HepG2 (cell line): ENCODE results near the gene MCF2L. TPM values are rescaled to one million over a fixed set of nuclear protein-coding genes. Genes with fewer than 3 reads are reported as not detected.

ENCODE experiments used
- BCL6 ChIP-seq: IDR thresholded peaks from 2 replicates; pipeline ENCODE4 v1.6.1; 2016; ENCODE audit warnings: missing genetic modification reagents, missing compliant biosample characterization
- GABPA ChIP-seq, 2 experiments: IDR thresholded peaks; 2 replicates each; pipeline ENCODE4 v1.6.1; 2011 to 2016; ENCODE audit warnings: low read depth in 2 of 2, low read length in 1 of 2, missing biosample characterization in 1 of 2, missing genetic modification characterization in 1 of 2
- GATAD1 ChIP-seq: IDR thresholded peaks from 2 replicates; pipeline ENCODE4 v1.6.1; 2016; ENCODE audit warnings: missing genetic modification reagents, missing compliant biosample characterization
- GATAD2A ChIP-seq: IDR thresholded peaks from 2 replicates; pipeline ENCODE4 v1.6.1; 2016
- HDAC2 ChIP-seq: sonication (generic); formaldehyde crosslinking; IDR thresholded peaks from 2 replicates; pipeline ENCODE4 v1.4.0; 2020; ENCODE audit warnings: missing genetic modification reagents
- HOXA3 ChIP-seq: sonication (generic); formaldehyde crosslinking; IDR thresholded peaks from 2 replicates; pipeline ENCODE4 v1.5.0; 2020; ENCODE audit warnings: missing genetic modification reagents
- MTA1 ChIP-seq: sonication (generic); formaldehyde crosslinking; IDR thresholded peaks from 2 replicates; pipeline ENCODE4 v1.4.0; 2020; ENCODE audit warnings: missing genetic modification reagents, mild to moderate bottlenecking, borderline replicate concordance
- NFKB2 ChIP-seq: sonication (generic); formaldehyde crosslinking; IDR thresholded peaks from 2 replicates; pipeline ENCODE4 v1.4.0; 2020; ENCODE audit warnings: missing genetic modification reagents, borderline replicate concordance
- NR2F6 ChIP-seq, 2 experiments: IDR thresholded peaks; 2 replicates each; pipeline ENCODE4 v1.6.1; 2016; ENCODE audit warnings: antibody characterized with exemption in 1 of 2, mild to moderate bottlenecking in 1 of 2
- PAWR ChIP-seq: sonication (generic); formaldehyde crosslinking; IDR thresholded peaks from 2 replicates; pipeline ENCODE4 v1.4.0; 2020; ENCODE audit warnings: missing genetic modification reagents, mild to moderate bottlenecking, borderline replicate concordance
- RXRB ChIP-seq: IDR thresholded peaks from 2 replicates; pipeline ENCODE4 v1.6.1; 2016; ENCODE audit warnings: borderline replicate concordance, missing genetic modification reagents, missing compliant biosample characterization
- SATB2 ChIP-seq: sonication (generic); formaldehyde crosslinking; IDR thresholded peaks from 2 replicates; pipeline ENCODE4 v1.5.0; 2020; ENCODE audit warnings: missing genetic modification reagents
- SNAPC2 ChIP-seq: sonication (generic); formaldehyde crosslinking; IDR thresholded peaks from 2 replicates; pipeline ENCODE4 v1.8.1; 2022; ENCODE audit warnings: mild to moderate bottlenecking, missing genetic modification reagents
- ZBTB7B ChIP-seq: sonication (generic); formaldehyde crosslinking; IDR thresholded peaks from 2 replicates; pipeline ENCODE4 v1.4.0; 2020; ENCODE audit warnings: missing genetic modification reagents
- ZNF264 ChIP-seq: sonication (generic); formaldehyde crosslinking; IDR thresholded peaks from 2 replicates; pipeline ENCODE4 v1.4.0; 2020; ENCODE audit warnings: missing genetic modification reagents
- ZNF451 ChIP-seq: sonication (generic); formaldehyde crosslinking; IDR thresholded peaks from 2 replicates; pipeline ENCODE4 v1.5.0; 2020; ENCODE audit warnings: mild to moderate bottlenecking, missing genetic modification reagents
- ZNF563 ChIP-seq: sonication (generic); formaldehyde crosslinking; IDR thresholded peaks from 2 replicates; pipeline ENCODE4 v1.8.0; 2022; ENCODE audit warnings: mild to moderate bottlenecking, moderate library complexity, missing genetic modification reagents
- ZNF605 ChIP-seq: sonication (generic); formaldehyde crosslinking; IDR thresholded peaks from 2 replicates; pipeline ENCODE4 v1.8.0; 2022; ENCODE audit warnings: mild to moderate bottlenecking, missing genetic modification reagents
- ZNF607 ChIP-seq: sonication (generic); formaldehyde crosslinking; IDR thresholded peaks from 2 replicates; pipeline ENCODE4 v1.5.1; 2020; ENCODE audit warnings: missing genetic modification reagents, mild to moderate bottlenecking, borderline replicate concordance
- ZSCAN31 ChIP-seq: sonication (generic); formaldehyde crosslinking; IDR thresholded peaks from 2 replicates; pipeline ENCODE4 v1.5.0; 2020; ENCODE audit warnings: low read depth, mild to moderate bottlenecking, missing genetic modification reagents
- polyA plus RNA-seq, 8 experiments: library from polyadenylated mRNA; depleted of rRNA in 3 of 8; stranded (reverse) in 7 of 8; unstranded in 1 of 8; fragments of >200 nt; fragmentation: Illumina TruSeq in 4 of 8; extraction: Trizol in 4 of 8; gene quantifications; 2 replicates each; pipeline versions ENCODE4 v1.2.1 to v1.2.3, GENCODE V29; 2011 to 2016; ENCODE audit warnings: low read depth in 4 of 8, missing spikeins in 1 of 8, mixed read lengths in 1 of 8; ENCODE audit not compliant: insufficient read depth in 1 of 8
- total RNA-seq, 5 experiments: library from RNA; depleted of rRNA; stranded (reverse); fragments of >200 nt; fragmentation: Illumina TruSeq; extraction: Trizol; gene quantifications; 2 replicates each; pipeline ENCODE4 v1.2.3, GENCODE V29; 2016; ENCODE audit warnings: low read depth in 1 of 5
- TF ChIP-seq, protein P1 (sequence below): sonication (generic); formaldehyde crosslinking; IDR thresholded peaks from 2 replicates; pipeline ENCODE4 v1.5.0; 2020; ENCODE audit warnings: missing genetic modification reagents
- TF ChIP-seq, protein P2 (sequence below): sonication (generic); formaldehyde crosslinking; IDR thresholded peaks from 2 replicates; pipeline ENCODE4 v1.8.0; 2022; ENCODE audit warnings: mild to moderate bottlenecking, missing genetic modification reagents, moderate library complexity
- TF ChIP-seq, protein P3 (sequence below): sonication (generic); formaldehyde crosslinking; IDR thresholded peaks from 2 replicates; pipeline ENCODE4 v1.4.0; 2020; ENCODE audit warnings: missing genetic modification reagents
- TF ChIP-seq, protein P4 (sequence below): sonication (generic); formaldehyde crosslinking; IDR thresholded peaks from 2 replicates; pipeline ENCODE4 v1.4.0; 2020; ENCODE audit warnings: missing genetic modification reagents

MCF2L gene
- total and polyA plus RNA-seq, 2 of the 13 experiments (the other 11 are each of a cell fraction or from before 2014, with no cell fraction given): 19.4 to 28.4 TPM

DNA sequence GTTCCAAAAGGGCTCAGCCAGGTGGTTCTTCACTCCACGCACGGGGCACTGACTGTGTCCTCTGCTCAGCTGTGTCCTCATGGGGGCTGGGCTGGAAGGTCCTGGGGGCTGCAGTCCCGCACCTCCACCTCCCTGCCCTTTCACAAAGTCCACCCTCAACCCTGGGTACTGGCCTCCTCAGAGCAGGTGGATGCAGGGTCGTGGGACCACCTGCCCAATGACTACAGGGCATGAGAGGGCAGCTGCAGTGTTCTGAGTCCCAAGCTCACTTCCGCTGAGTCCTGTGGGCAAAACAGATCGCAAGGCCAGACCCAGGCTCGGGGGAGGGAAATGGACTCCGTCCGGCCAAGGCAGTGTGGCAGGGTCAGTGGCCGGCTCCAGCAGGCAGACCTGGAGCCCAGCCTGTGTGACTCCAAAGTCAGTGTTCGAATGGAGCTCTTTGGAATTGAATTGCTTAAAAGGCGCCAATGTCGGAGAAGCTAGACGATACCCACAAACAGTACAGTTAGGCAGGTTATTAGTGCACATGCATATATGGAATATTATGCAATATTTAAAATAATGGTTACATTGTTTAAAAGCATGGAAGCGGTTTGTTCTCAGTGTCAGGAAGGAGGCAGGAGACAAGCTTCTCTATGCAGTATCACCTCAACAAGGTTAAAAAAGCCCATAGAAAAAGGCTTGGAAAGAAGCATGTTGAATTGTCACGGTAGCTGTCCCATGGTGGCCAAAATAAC lies 54.8 kb downstream of the MCF2L start (continued):
- TF ChIP-seq NR2F6 (IDR thresholded peaks at IDR 0.05) (no peak; the same call in 1 of the 2 replicates), NR2F6 (CRISPR knock-in tag; IDR thresholded peaks at IDR 0.05) (peak; percentile 73), GABPA (IDR thresholded peaks at IDR 0.05; ENCODE audit: low read depth, low read length) (no peak), GABPA (CRISPR knock-in tag; IDR thresholded peaks at IDR 0.05; ENCODE audit: low read depth) (peak; percentile 61), ZNF607 (CRISPR knock-in tag) (no peak), ZNF563 (no peak), PAWR (no peak), SATB2 (CRISPR knock-in tag) (no peak), MTA1 (peak; percentile 60; the same call in 1 of the 2 replicates), RXRB (CRISPR knock-in tag) (peak; percentile 55), HOXA3 (CRISPR knock-in tag) (peak; percentile 83), GATAD2A (CRISPR knock-in tag) (peak; percentile 64), ZNF264 (CRISPR knock-in tag) (peak; percentile 39; the same call in 1 of the 2 replicates), BCL6 (CRISPR knock-in tag) (peak; percentile 54; the same call in 1 of the 2 replicates), ZSCAN31 (peak; percentile 34; the same call in 1 of the 2 replicates), GATAD1 (CRISPR knock-in tag) (no peak), ZBTB7B (CRISPR knock-in tag) (peak; percentile 92), NFKB2 (CRISPR knock-in tag) (peak; percentile 49; the same call in 1 of the 2 replicates), ZNF451 (CRISPR knock-in tag) (0 out of 2 replicates have a peak, but pooled peaks have one; percentile 31), ZNF605 (CRISPR knock-in tag) (0 out of 2 replicates have a peak, but pooled peaks have one; percentile 18), SNAPC2 (CRISPR knock-in tag) (peak; percentile 69; the same call in 1 of the 2 replicates), HDAC2 (CRISPR knock-in tag) (0 out of 2 replicates have a peak, but pooled peaks have one; percentile 55)
- TF ChIP-seq, protein P1, sequence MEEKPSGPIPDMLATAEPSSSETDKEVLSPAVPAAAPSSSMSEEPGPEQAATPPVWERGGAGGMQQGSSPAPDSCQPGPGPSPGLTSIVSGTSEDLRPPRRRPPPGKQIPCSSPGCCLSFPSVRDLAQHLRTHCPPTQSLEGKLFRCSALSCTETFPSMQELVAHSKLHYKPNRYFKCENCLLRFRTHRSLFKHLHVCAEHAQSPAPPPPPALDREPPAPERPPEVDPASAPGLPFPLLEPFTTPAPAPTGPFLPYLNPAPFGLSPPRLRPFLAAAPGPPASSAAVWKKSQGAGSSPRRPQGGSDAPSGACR (CRISPR knock-in tag): no peak
- TF ChIP-seq, protein P2, sequence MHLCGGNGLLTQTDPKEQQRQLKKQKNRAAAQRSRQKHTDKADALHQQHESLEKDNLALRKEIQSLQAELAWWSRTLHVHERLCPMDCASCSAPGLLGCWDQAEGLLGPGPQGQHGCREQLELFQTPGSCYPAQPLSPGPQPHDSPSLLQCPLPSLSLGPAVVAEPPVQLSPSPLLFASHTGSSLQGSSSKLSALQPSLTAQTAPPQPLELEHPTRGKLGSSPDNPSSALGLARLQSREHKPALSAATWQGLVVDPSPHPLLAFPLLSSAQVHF (CRISPR knock-in tag): peak; percentile 72; the same call in 1 of the 2 replicates
- TF ChIP-seq, protein P3, sequence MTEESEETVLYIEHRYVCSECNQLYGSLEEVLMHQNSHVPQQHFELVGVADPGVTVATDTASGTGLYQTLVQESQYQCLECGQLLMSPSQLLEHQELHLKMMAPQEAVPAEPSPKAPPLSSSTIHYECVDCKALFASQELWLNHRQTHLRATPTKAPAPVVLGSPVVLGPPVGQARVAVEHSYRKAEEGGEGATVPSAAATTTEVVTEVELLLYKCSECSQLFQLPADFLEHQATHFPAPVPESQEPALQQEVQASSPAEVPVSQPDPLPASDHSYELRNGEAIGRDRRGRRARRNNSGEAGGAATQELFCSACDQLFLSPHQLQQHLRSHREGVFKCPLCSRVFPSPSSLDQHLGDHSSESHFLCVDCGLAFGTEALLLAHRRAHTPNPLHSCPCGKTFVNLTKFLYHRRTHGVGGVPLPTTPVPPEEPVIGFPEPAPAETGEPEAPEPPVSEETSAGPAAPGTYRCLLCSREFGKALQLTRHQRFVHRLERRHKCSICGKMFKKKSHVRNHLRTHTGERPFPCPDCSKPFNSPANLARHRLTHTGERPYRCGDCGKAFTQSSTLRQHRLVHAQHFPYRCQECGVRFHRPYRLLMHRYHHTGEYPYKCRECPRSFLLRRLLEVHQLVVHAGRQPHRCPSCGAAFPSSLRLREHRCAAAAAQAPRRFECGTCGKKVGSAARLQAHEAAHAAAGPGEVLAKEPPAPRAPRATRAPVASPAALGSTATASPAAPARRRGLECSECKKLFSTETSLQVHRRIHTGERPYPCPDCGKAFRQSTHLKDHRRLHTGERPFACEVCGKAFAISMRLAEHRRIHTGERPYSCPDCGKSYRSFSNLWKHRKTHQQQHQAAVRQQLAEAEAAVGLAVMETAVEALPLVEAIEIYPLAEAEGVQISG: 0 out of 2 replicates have a peak, but pooled peaks have one; percentile 26
- TF ChIP-seq, protein P4, sequence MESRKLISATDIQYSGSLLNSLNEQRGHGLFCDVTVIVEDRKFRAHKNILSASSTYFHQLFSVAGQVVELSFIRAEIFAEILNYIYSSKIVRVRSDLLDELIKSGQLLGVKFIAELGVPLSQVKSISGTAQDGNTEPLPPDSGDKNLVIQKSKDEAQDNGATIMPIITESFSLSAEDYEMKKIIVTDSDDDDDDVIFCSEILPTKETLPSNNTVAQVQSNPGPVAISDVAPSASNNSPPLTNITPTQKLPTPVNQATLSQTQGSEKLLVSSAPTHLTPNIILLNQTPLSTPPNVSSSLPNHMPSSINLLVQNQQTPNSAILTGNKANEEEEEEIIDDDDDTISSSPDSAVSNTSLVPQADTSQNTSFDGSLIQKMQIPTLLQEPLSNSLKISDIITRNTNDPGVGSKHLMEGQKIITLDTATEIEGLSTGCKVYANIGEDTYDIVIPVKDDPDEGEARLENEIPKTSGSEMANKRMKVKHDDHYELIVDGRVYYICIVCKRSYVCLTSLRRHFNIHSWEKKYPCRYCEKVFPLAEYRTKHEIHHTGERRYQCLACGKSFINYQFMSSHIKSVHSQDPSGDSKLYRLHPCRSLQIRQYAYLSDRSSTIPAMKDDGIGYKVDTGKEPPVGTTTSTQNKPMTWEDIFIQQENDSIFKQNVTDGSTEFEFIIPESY (CRISPR knock-in tag): peak; percentile 71
